Stimulated activated naive CD8-positive, alpha-beta T cell treated with anti-CD3 and anti-CD28 coated beads, Interleukin-15, Interleukin-2, amounts not matched to agents 100 ng/mL and 50 ng/mL, for 24 hours (primary cell): Measurements from ENCODE around the gene MRPS18A.
A peak's percentile ranks its signal among the peaks of the same experiment; 100 is the strongest.

ENCODE experiments used
- H3K27ac Mint-ChIP-seq: one replicate; pipeline ENCODE4 v1.8.0; 2021; ENCODE audit warnings: mild to moderate bottlenecking, mixed read lengths
- H3K27me3 Mint-ChIP-seq: one replicate; pipeline ENCODE4 v1.8.0; 2021; ENCODE audit warnings: mixed read lengths
- H3K36me3 Mint-ChIP-seq: one replicate; pipeline ENCODE4 v1.8.0; 2021; ENCODE audit warnings: low read depth, mixed read lengths
- H3K4me1 Mint-ChIP-seq: one replicate; pipeline ENCODE4 v1.8.0; 2021; ENCODE audit warnings: low read depth, mixed read lengths
- H3K4me3 Mint-ChIP-seq: one replicate; pipeline ENCODE4 v1.8.0; 2021; ENCODE audit warnings: mild to moderate bottlenecking, mixed read lengths
- H3K9me3 Mint-ChIP-seq: one replicate; pipeline ENCODE4 v1.8.0; 2021; ENCODE audit warnings: mixed read lengths

Gene MRPS18A

DNA sequence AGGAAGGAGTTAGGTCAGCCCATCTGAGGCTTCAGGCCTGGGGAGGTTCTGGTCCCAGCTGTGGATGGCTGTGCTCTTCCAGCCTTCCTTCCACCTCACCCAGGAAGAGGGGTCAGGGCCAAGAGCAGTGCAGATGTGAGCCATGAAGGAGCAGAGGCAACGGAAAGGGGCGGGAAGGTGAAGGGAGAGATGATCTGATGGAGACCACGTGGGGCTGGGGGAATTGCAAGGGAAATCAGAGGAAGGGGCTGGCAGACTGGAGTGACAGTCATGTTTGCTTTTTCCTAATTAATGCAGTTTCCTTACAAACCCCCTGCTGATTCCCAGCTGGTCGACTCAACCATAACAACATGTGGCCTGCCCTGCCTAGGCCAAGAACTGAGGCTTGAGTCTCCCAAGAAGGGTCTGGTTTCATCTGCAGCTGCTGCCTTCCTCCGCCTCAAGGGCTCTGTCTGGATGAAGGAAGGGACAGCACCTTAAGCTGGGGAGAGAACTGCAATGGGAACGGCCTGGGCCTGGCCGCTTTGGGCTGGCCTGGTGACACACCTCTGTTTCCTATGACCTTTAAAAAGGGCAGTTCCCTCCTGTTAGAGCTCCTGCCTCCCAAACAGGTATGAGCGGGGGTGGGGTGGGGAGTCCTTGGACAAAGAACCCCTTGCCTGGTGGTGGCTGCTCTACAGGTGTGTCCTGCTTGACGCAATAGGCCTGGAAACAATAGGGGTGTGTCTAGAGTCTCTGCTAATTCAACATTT lies 7.8 kb upstream of the MRPS18A start:
- Mint-ChIP-seq H3K4me1 (no peaks in the 10 kb centered on the region), H3K4me3 (no peak overlapping the region), H3K9me3 (no peaks in the 10 kb centered on the region), H3K27me3 (peaks cover 8% of the 10 kb centered on the region), H3K27ac (no peak overlapping the region), H3K36me3 (no peaks in the 10 kb centered on the region)

DNA sequence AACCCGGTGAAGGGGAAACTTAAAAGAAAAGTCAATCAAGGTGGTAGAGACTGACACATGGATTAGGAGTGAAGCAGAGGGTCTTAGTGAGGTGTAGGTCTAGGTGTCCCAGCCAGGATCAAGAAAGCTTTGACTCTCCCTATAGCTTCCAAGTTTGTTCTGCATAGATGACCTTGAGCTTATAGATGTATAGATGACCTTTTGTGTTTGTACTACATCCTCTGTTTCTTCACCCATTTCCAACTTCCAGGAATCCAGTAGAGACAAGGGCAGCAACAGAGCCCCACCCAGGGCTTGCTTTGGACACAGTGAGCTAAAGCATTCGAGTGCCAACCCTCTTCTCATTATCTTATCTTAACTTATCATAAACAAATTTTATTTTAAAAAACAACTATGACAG lies 1.8 kb upstream of the MRPS18A start:
- H3K4me3 Mint-ChIP-seq = no peak overlapping the region
- no peaks in the 10 kb centered on the region for H3K9me3 Mint-ChIP-seq
- no peak overlapping the region for H3K27ac Mint-ChIP-seq
- peaks cover 32% of the 10 kb centered on the region for H3K4me1 Mint-ChIP-seq
- peaks cover 5% of the 10 kb centered on the region for H3K27me3 Mint-ChIP-seq
- peaks cover 11% of the 10 kb centered on the region for H3K36me3 Mint-ChIP-seq

DNA sequence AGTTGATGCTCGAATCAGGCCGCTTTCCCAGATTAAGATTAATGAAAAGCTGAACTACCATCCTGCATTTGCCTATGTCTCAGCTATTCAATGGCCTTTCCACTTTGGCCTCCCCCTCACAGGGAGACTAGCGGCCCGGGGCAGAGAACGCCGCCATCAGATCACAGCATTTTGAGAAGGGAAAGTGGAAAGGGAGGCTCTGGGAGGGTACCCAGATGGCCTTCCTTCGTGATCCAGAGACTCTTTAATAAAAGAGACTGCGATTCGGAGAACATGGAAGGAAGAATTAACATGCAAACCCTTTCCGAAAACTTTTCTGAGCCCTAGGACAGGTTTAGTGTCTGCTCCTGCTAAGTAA lies 533 bp downstream of the MRPS18A start:
- peaks cover 48% of the 10 kb centered on the region for H3K4me1 Mint-ChIP-seq
- peaks cover 15% of the 10 kb centered on the region for H3K36me3 Mint-ChIP-seq
- no peaks in the 10 kb centered on the region for H3K9me3 Mint-ChIP-seq
- H3K27ac Mint-ChIP-seq = peak overlapping the region; percentile 90
- peaks cover 4% of the 10 kb centered on the region for H3K27me3 Mint-ChIP-seq
- peak overlapping the region; percentile 94 for H3K4me3 Mint-ChIP-seq

DNA sequence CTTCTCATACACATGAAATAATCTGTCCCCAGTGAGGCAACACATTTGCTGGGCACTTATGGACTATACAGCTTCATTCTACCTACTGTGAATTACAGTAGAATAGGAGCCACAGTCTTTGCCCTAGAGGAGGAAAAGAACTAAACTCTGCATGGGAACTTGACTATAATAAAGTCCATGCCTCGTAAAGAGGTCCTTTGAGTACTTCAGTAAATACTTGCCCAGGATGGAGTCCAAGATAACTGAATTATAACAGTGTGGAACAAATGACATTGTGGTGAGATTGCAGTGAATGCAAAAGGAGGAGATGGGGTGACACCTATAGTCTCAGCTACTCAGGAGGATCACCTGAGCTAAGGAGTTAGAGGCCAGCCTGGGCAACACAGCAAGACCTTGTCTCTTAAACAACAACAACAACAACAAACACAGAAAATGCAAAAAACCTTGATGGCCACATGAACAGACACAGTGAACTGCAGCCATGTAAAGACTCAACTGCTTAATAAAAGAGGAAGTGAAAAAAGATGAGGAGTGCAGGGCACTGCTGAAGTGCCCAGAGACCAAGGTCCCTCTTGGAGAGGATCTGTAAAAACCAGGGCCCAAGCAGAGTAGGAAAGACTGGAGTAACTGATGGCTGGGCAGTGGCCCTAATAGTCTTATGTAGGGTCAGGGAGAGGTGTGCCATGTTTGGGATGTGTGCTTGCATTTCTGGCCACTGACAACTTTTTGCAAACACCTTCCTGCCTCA lies 3.7 kb downstream of the MRPS18A start:
- no peak overlapping the region for H3K4me3 Mint-ChIP-seq
- H3K27ac Mint-ChIP-seq = no peak overlapping the region
- H3K27me3 Mint-ChIP-seq = no peaks in the 10 kb centered on the region
- peaks cover 48% of the 10 kb centered on the region for H3K4me1 Mint-ChIP-seq
- no peaks in the 10 kb centered on the region for H3K9me3 Mint-ChIP-seq
- H3K36me3 Mint-ChIP-seq = peaks cover 32% of the 10 kb centered on the region

DNA sequence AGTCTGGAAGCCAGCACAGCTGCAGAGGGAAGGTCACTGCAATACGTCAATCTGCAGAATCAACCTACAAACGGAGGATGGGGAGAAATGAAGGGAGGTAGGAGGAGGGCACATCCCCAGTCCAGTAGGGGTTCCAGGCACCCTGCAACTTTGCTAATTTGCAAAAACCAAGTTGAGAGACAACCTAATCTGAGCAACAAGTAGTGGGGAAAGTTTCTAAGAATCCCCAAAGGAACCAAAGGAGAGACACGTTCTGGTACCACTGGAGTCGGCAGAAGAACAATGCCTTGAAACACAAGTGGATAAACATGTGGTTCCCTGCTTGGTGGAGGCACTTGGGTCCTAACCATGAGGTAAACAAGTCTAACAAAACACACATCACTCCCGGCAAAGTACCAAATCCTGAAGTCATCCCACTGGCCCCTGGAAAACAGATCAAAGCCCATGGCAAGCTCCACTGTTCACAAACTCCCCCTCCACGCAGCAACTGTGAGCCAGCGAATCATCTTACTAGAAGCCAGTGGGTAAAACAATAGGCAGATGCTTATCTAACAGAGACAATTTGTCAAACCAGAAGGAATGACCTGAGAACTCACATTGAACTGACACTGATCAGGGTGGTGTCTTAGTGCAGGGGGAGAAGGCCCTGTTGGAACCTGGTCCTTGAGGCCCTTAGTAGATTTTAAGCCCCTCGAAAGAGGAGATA lies 4.7 kb downstream of the MRPS18A start:
- H3K27me3 Mint-ChIP-seq = no peaks in the 10 kb centered on the region
- H3K9me3 Mint-ChIP-seq = no peaks in the 10 kb centered on the region
- H3K36me3 Mint-ChIP-seq = peaks cover 39% of the 10 kb centered on the region
- H3K4me1 Mint-ChIP-seq = peaks cover 42% of the 10 kb centered on the region
- H3K27ac Mint-ChIP-seq = peak overlapping the region; percentile 54
- no peak overlapping the region for H3K4me3 Mint-ChIP-seq

DNA sequence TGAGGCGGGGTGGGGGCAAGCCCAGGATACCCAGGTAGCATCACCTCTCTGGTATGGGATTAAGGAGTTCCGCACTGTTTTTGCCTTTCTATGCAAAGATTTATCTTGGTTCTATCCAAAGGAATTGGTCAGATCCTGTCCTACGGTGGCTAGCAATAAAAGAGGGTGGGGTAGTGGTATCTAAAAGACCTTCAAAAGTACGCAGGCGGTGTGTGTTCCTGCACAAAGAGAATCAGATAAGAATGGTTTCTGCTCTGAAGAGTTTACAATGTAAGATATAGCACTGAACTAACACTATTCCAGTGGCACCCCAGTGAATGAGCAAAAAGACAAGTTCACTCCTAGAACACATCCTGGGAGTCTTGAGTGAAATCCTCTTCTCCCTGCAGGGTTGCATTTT lies 6.3 kb downstream of the MRPS18A start:
- no peaks in the 10 kb centered on the region for H3K27me3 Mint-ChIP-seq
- H3K36me3 Mint-ChIP-seq = peaks cover 40% of the 10 kb centered on the region
- no peaks in the 10 kb centered on the region for H3K9me3 Mint-ChIP-seq
- H3K4me3 Mint-ChIP-seq = no peak overlapping the region
- H3K4me1 Mint-ChIP-seq = peaks cover 33% of the 10 kb centered on the region
- H3K27ac Mint-ChIP-seq = no peak overlapping the region

DNA sequence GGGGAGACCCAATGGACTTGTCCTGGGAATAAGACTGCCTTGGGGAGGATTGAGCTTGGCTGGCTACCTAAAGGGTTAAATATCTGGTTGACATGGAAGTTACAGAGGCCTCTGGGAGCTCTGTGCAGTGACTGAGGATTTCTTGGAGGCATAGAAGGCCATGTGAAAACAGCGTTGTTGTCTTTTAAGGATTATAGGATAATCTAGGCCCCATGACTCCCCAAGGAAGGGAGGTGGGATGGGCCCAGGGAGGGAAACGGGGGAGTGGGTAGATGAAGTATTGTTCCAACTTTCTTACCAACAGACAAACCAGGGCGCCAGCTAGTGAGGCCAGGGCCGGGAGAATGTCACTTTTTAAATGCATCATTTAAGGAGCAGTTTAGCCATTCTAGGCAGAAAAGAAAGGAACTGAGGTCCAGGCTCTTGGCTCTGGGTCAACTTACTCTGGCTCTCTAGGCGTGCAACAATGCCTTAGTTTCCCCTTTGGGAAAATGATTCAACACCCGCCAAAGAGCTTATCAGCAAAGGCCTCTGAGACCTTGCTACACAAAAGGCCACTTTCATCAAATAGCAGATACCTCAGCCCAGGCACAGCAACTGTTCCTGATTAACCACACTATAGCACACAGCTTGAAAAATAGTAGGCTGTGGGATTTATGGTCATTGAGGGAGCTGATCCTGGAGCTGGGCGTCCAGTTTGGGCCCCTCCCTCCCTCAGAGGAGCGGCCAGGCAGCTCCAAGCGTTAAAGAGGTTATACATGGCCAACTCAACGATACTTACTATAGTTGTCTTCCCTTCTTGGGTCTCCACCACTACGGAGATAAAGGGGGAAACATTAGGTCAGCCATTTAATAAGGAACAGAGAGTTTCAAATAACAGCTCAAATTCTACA lies 7.0 kb downstream of the MRPS18A start:
- H3K27me3 Mint-ChIP-seq = no peaks in the 10 kb centered on the region
- H3K27ac Mint-ChIP-seq = no peak overlapping the region
- peaks cover 27% of the 10 kb centered on the region for H3K4me1 Mint-ChIP-seq
- no peak overlapping the region for H3K4me3 Mint-ChIP-seq
- peaks cover 42% of the 10 kb centered on the region for H3K36me3 Mint-ChIP-seq
- no peaks in the 10 kb centered on the region for H3K9me3 Mint-ChIP-seq

DNA sequence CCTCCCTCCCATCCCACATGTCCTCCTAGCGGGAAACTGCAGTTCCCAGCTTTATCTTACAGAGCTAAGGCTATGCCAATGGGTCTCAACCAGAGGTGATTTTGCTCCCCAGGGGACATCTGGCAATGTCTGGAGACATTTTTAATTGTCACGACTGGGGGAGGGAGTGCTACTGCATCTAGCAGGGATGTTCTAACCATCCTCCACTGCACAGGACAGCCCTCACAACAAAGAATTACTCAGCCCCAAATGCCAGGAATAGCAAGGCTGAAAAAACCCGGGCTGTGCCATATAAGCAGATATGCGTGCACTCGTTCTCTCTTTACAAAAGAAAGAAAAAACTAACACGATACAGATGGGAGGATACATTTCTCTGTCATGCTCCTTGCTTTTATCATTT lies 8.5 kb downstream of the MRPS18A start:
- no peaks in the 10 kb centered on the region for H3K9me3 Mint-ChIP-seq
- H3K36me3 Mint-ChIP-seq = peaks cover 52% of the 10 kb centered on the region
- H3K27ac Mint-ChIP-seq = no peak overlapping the region
- peaks cover 12% of the 10 kb centered on the region for H3K4me1 Mint-ChIP-seq
- H3K27me3 Mint-ChIP-seq = no peaks in the 10 kb centered on the region
- H3K4me3 Mint-ChIP-seq = no peak overlapping the region

DNA sequence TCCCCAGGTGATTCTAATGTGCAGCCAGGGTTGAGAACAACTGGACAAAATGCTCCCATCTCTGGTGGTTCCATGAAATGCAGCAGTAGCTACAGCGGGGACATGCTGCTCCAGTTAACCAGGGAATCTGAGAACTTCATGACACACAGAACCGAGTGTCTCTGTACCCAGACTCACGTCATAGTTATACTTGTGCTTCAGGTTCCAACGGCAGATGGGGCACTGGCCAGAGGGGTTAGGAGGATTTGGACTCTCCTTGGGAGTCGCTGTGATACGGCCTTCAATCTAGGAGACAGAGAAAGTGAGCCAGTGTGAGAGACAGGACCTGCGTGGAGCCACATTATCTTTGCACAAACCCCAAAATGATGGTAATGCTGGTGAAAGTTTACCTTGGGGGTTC lies 9.2 kb downstream of the MRPS18A start:
- Mint-ChIP-seq H3K4me1 (peaks cover 6% of the 10 kb centered on the region), H3K9me3 (no peaks in the 10 kb centered on the region), H3K27ac (no peak overlapping the region), H3K36me3 (peaks cover 56% of the 10 kb centered on the region), H3K4me3 (no peak overlapping the region), H3K27me3 (no peaks in the 10 kb centered on the region)

DNA sequence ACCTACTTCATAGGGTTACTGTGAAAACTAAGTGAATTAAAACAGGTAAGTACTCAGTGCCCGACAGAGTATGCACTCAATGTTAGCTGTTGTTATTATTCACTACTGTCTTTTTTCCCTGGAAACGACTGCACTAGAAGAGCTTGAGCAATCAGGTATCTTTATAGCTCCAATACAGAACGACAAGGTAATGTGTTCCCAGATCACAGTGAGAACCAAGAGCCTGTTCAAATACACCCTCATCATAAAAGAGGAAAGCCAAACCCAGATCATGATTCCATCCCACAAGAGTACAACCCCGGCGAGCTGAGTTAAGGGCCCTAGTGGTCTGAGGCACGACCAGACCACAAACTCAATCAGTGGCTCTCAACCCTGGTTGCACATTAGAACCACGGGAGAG lies 9.8 kb downstream of the MRPS18A start:
- Mint-ChIP-seq H3K4me1 (peaks cover under 1% of the 10 kb centered on the region), H3K36me3 (peaks cover 57% of the 10 kb centered on the region), H3K27me3 (no peaks in the 10 kb centered on the region), H3K27ac (no peak overlapping the region), H3K4me3 (no peak overlapping the region), H3K9me3 (no peaks in the 10 kb centered on the region)

DNA sequence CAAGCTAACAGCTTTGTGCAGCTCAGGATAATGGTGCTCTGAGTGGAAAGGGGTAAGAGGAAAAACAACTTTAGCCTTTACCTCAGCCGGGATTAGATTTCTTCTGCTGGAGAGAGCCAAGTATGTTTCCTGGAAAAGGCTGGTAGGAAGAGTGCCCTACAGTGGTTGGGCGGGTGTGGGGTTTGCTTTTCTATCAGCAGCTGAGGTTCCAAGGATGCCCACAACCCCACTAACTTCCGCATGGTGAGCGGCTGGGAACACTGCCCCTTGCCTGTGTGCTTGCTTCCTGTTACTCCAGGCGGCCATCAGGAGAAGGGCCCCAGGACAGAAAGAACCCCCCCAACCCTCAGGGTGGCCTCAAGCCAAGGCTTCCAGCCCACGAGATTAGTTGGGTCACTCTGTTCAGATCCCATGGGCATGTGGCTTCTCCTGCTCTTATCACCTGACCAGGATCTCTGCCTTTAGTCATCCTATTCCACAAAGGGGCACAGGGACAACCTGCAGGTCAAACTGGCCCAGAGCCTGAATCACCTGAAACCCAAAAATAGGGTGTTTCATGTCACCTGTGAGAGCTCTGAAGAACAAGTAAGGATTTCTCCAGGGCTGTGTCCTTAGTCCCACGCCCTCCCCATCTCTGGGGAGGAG lies 10.5 kb downstream of the MRPS18A start:
- no peaks in the 10 kb centered on the region for H3K9me3 Mint-ChIP-seq
- no peaks in the 10 kb centered on the region for H3K27me3 Mint-ChIP-seq
- H3K4me1 Mint-ChIP-seq = no peaks in the 10 kb centered on the region
- H3K4me3 Mint-ChIP-seq = no peak overlapping the region
- peaks cover 61% of the 10 kb centered on the region for H3K36me3 Mint-ChIP-seq
- no peak overlapping the region for H3K27ac Mint-ChIP-seq

DNA sequence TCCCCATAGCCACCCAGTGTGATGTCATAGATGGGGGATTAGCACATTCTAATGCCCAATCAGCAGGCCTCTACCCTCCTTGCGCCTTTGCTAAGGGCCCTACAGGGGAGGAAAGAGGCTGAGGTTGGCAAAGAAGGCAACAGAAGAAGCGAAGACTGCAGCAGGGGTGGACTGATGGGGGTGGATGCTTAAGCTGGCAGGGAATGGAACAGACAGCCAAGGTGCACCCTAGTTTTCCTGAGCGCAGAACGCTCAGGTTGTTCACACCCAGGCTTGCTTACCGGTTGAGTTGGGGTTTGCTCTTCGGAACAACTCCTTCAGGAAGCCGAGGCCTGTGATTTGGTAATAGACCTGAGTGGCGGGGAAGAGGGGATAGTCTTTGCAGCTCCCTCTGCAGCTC lies 12.7 kb downstream of the MRPS18A start:
- Mint-ChIP-seq H3K4me1 (peaks cover 7% of the 10 kb centered on the region), H3K27me3 (no peaks in the 10 kb centered on the region), H3K9me3 (no peaks in the 10 kb centered on the region), H3K36me3 (peaks cover 60% of the 10 kb centered on the region), H3K4me3 (no peak overlapping the region), H3K27ac (no peak overlapping the region)

DNA sequence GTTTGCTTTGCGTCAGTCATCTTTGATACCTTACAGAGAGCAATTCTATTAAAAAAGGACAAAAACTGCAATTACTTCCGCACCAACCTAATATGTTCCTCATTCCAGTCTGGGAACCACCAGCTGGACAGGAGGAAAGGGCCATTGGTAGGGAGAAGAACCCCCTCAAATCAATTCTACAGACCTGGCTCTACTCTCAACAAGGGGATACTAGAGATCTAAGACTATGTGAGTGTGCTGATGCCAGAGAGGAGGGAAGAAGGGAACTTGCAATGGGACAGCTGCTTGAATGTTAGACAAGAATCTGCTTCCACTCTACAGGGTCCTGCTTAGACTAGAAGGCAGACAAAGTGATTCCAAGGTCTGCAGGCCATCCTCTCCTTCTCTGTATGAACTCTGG lies 13.3 kb downstream of the MRPS18A start:
- Mint-ChIP-seq H3K4me1 (peaks cover 12% of the 10 kb centered on the region), H3K27me3 (no peaks in the 10 kb centered on the region), H3K9me3 (no peaks in the 10 kb centered on the region), H3K27ac (no peak overlapping the region), H3K4me3 (no peak overlapping the region), H3K36me3 (peaks cover 54% of the 10 kb centered on the region)

DNA sequence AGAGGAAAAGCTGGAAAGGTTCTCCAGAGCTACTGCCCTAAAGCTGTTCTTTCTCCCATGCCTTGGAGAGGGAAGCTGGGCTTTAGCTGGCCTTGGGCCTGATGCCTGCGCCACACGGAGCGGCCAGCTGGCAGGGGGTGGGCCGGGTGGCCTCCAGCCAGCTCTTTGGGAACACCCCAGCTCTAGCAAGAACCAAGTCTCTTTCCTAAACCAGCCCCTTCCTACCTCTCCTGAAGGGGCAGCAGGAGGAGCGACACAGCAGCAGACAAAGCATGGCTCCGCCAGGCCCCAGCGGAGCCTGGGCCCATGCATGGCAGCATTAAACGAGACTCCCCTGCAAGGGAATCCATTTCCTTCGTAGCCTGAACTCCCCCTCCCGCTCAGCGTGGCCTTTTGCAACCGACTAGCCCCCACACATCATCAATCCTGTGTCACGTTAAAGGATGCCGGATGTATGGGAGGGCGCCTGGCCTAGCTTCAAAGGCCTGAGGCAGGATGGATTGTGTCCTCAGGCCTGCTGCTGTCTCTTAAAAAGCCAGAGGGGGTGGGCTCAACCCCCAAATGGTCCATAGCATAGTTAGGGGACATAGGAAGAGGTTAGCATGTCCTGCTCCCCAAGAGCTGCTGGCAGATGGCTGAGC lies 14.0 kb downstream of the MRPS18A start:
- Mint-ChIP-seq H3K4me3 (no peak overlapping the region), H3K36me3 (peaks cover 53% of the 10 kb centered on the region), H3K9me3 (no peaks in the 10 kb centered on the region), H3K27ac (no peak overlapping the region), H3K27me3 (no peaks in the 10 kb centered on the region), H3K4me1 (peaks cover 19% of the 10 kb centered on the region)
